GM12892 (cell line): Measurements from ENCODE around the gene ARHGAP26.

Source experiments
- POLR2A ChIP-seq: IDR thresholded peaks from 2 replicates; pipeline ENCODE4 v1.6.1; 2011; ENCODE audit warnings: low read depth, low read length, control low read depth
- POLR2AphosphoS5 ChIP-seq: IDR thresholded peaks from 2 replicates; pipeline ENCODE4 v1.6.1; 2011; ENCODE audit warnings: low read depth, low read length, control low read depth
- TAF1 ChIP-seq: IDR thresholded peaks from 2 replicates; pipeline ENCODE4 v1.6.1; 2011; ENCODE audit warnings: low read depth, mild to moderate bottlenecking, control low read depth, low read length, borderline replicate concordance

DNA sequence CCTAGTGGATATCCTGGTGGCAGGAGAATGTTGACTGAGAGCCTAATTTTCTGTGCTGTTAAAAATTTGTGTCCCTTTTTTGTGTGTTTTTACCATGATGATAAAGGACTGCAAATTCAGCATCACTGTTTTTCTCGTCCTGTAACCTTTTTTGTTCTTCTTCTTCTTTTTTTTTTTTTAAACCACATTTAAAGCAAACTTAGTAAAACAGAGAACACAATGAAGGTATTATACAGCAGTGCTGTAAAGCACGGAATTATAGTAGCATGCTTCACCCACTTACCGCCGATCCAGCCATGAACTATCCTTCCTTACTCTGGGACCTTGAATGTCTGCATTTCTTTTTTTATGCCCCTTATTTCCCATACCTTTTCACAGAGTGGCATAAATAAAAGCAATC is 280.0 kb downstream of the ARHGAP26 start:
- TF ChIP-seq POLR2A = no peak
- TF ChIP-seq POLR2AphosphoS5 = no peak
- TF ChIP-seq TAF1 = no peak
